Psoas muscle (tissue), 8 donors: ENCODE results near the gene MYMX. TPM values are rescaled to one million over a fixed set of nuclear protein-coding genes. Genes with fewer than 3 reads are reported as not detected.
A peak's percentile ranks its signal among the peaks of the same experiment; 100 is the strongest.

ENCODE experiments used
- ATAC-seq, 4 donors: fragments of 200-7000 bp; cut with Tn5 transposase; one replicate each; pipeline ENCODE4 v1.9.1; 2020; ENCODE audit warnings: moderate library complexity in 3 of 4, mild to moderate bottlenecking in 2 of 4
- DNase-seq, 2 donors: peaks; one replicate each; pipeline ENCODE4 v3.0.0-alpha.2; 2020
- H3K27ac ChIP-seq: fragments of 200-600 bp; one replicate; pipeline ENCODE4 v1.8.0; 2022
- H3K27me3 ChIP-seq, 3 donors: fragments of 200-600 bp in 1 of 3; one replicate each; pipeline versions ENCODE4 v1.6.1 to v1.8.0; 2013 to 2022; ENCODE audit warnings: low read length in 2 of 3, mild to moderate bottlenecking in 2 of 3, moderate library complexity in 1 of 3; ENCODE audit not compliant: insufficient read depth in 3 of 3
- H3K36me3 ChIP-seq, 2 donors: fragments of 200-600 bp in 1 of 2; one replicate each; pipeline versions ENCODE4 v1.6.1 to v1.8.0; 2013 to 2022; ENCODE audit warnings: low read depth in 1 of 2, mild to moderate bottlenecking in 1 of 2, moderate library complexity in 1 of 2; ENCODE audit not compliant: insufficient read depth in 1 of 2
- H3K4me1 ChIP-seq: fragments of 200-600 bp; one replicate; pipeline ENCODE4 v1.8.0; 2022
- H3K4me3 ChIP-seq: fragments of 200-600 bp; one replicate; pipeline ENCODE4 v1.8.0; 2022; ENCODE audit warnings: mild to moderate bottlenecking
- H3K9me3 ChIP-seq: fragments of 200-600 bp; one replicate; pipeline ENCODE4 v1.8.0; 2022
- WGBS, 3 donors: extraction: QIAGEN DNeasy Blood & Tissue Kit; methylation state at CpG; one replicate each; pipeline versions ENCODE4 v1.1.6 to v1.1.7; 2013; 5-methylcytosine and 5-hydroxymethylcytosine counted together
- intact Hi-C, 2 donors: fragments of 100-400 bp; cut with DNase I; formaldehyde crosslinking; loops; one replicate each; pipeline versions ENCODE4 v1.11.0 to v1.14.2; 2022
- polyA plus RNA-seq, 3 donors: library from polyadenylated mRNA; stranded (reverse); fragments of 200-250 nt; gene quantifications; one replicate each; pipeline ENCODE4 v1.2.3, GENCODE V29; 2013
- total RNA-seq, 4 donors: library from RNA; stranded (reverse); fragmentation: NEBNext Ultra II Directional in 2 of 4; extraction: Animal tissue kit (Norgen Biotek cat#: 25700) in 2 of 4; gene quantifications; one replicate each; pipeline versions ENCODE4 v1.2.1 to v1.2.4, GENCODE V29; 2021 to 2023
- TF ChIP-seq, protein P1 (sequence below): fragments of 200-600 bp; IDR thresholded peaks from one replicate; pipeline ENCODE4 v1.8.0; 2022; ENCODE audit warnings: antibody characterized with exemption
- donor health status: healthy with polysubstance abuse.
- donor health status: DM: no; HTN: no; CAD: no; lungs with moderate emphysema.
- donor health status: Bipolar disorder and iron deficiency.
- donor health status: healthy.
- donor health status: DM: yes; HTN: yes; CAD: no.
- donor health status: DM: no; HTN: no; CAD: no.
- donor health status: DM: no; HTN: no; CAD: no.
- donor health status: DM: yes; HTN: yes; CAD: no.

Gene MYMX
- total and polyA plus RNA-seq, 7 donors = 0.09 to 0.61 (median 0.36) TPM; not detected in 2

DNA sequence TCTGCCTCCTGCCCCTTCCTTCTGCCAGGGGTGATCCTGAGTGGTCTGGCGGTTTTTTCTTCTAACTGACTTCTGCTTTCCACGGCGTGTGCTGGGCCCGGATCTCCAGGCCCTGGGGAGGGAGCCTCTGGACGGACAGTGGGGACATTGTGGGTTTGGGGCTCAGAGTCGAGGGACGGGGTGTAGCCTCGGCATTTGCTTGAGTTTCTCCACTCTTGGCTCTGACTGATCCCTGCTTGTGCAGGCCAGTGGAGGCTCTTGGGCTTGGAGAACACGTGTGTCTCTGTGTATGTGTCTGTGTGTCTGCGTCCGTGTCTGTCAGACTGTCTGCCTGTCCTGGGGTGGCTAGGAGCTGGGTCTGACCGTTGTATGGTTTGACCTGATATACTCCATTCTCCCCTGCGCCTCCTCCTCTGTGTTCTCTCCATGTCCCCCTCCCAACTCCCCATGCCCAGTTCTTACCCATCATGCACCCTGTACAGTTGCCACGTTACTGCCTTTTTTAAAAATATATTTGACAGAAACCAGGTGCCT is 16.9 kb downstream of the MYMX start:
- peaks cover 58% of the 10 kb centered on the region for H3K4me1 ChIP-seq
- no peaks in the 10 kb centered on the region for H3K9me3 ChIP-seq
- peak in 1 of 2 donors; percentile 53 for DNase-seq
- H3K4me3 ChIP-seq = peak overlapping the region; percentile 4
- TF ChIP-seq, protein P1, sequence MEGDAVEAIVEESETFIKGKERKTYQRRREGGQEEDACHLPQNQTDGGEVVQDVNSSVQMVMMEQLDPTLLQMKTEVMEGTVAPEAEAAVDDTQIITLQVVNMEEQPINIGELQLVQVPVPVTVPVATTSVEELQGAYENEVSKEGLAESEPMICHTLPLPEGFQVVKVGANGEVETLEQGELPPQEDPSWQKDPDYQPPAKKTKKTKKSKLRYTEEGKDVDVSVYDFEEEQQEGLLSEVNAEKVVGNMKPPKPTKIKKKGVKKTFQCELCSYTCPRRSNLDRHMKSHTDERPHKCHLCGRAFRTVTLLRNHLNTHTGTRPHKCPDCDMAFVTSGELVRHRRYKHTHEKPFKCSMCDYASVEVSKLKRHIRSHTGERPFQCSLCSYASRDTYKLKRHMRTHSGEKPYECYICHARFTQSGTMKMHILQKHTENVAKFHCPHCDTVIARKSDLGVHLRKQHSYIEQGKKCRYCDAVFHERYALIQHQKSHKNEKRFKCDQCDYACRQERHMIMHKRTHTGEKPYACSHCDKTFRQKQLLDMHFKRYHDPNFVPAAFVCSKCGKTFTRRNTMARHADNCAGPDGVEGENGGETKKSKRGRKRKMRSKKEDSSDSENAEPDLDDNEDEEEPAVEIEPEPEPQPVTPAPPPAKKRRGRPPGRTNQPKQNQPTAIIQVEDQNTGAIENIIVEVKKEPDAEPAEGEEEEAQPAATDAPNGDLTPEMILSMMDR = no peak
- intact Hi-C loops = loop anchor here (1.0 to 2.0 kb wide), 2 partner anchors 61 kb away; no protein-coding TSS in a partner anchor
- ATAC-seq = no peak
- H3K27me3 ChIP-seq = no peaks in the 10 kb centered on the region
- peak overlapping the region; percentile 96 for H3K27ac ChIP-seq
- peaks cover 2 to 40% of the 10 kb centered on the region in 2 donors for H3K36me3 ChIP-seq
- 28 to 42% (median 32%) methylated on average over 14 of the region's 14 CpGs for WGBS, 3 donors

GRCh38 chr6:44234101-44235025 is 17.6 kb downstream of the MYMX start:
- Histone ChIP-seq H3K36me3 (peaks cover 2 to 40% of the 10 kb centered on the region in 2 donors), H3K27ac (peak overlapping the region; percentile 96), H3K4me3 (peak overlapping the region; percentile 4), H3K27me3 (no peaks in the 10 kb centered on the region), H3K4me1 (peaks cover 51% of the 10 kb centered on the region), H3K9me3 (no peaks in the 10 kb centered on the region)
- intact Hi-C loops = loop anchor here (1.0 to 2.0 kb wide), 2 partner anchors 62 kb away; no protein-coding TSS in a partner anchor
- ATAC-seq (peak; percentile 68 to 74 (median 72)), DNase-seq (peak; percentile 91 to 96)
- 12 to 14% (median 13%) methylated on average over 5 of the region's 5 CpGs for WGBS, 3 donors
- TF ChIP-seq, protein P1 = peak; percentile 84

DNA sequence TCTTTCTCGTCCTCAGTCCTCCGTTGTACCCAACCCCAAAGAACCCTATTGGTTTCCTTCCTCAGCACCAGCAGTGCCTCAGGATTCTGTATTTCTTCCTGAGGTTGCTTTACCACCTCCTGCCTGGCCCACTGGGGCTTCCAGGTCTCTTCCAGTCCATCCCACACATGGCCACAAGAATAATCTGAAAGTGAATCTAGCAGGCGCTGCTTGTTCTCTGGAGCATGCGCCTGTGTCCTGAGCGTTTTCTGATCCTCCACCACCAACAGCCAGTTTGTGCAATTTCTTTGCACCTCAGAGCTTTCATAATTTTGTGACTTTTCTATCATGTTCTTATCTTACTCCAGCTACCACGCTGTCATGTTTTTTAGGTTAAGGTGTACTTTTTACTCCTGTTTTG is 18.5 kb downstream of the MYMX start:
- ATAC-seq (no peak), DNase-seq (no peak)
- 55 to 81% (median 59%) methylated on average over 6 of the region's 6 CpGs for WGBS, 3 donors
- TF ChIP-seq, protein P1 = no peak
- Histone ChIP-seq H3K9me3 (no peaks in the 10 kb centered on the region), H3K36me3 (peaks cover 2 to 32% of the 10 kb centered on the region in 2 donors), H3K27me3 (no peaks in the 10 kb centered on the region), H3K4me3 (no peak overlapping the region), H3K27ac (peak overlapping the region; percentile 96), H3K4me1 (peaks cover 42% of the 10 kb centered on the region)
- intact Hi-C loops = loop anchor here in 1 of 2 donors (2.0 kb wide), 1 partner anchor 62 kb away; no protein-coding TSS in a partner anchor

GRCh38 chr6:44235891-44236516 is 19.3 kb downstream of the MYMX start:
- Histone ChIP-seq H3K4me3 (no peak overlapping the region), H3K27ac (peak overlapping the region; percentile 96), H3K4me1 (peaks cover 41% of the 10 kb centered on the region), H3K27me3 (no peaks in the 10 kb centered on the region), H3K36me3 (peaks cover 2 to 24% of the 10 kb centered on the region in 2 donors), H3K9me3 (no peaks in the 10 kb centered on the region)
- 84 to 93% (median 87%) methylated on average over 6 of the region's 6 CpGs for WGBS, 3 donors
- TF ChIP-seq, protein P1 = no peak
- ATAC-seq (no peak), DNase-seq (no peak)
- intact Hi-C loops = loop anchor here in 1 of 2 donors (2.0 kb wide), 1 partner anchor 63 kb away; no protein-coding TSS in a partner anchor
